ENCODE data around the gene LIME1.

LIME1 gene

DNA sequence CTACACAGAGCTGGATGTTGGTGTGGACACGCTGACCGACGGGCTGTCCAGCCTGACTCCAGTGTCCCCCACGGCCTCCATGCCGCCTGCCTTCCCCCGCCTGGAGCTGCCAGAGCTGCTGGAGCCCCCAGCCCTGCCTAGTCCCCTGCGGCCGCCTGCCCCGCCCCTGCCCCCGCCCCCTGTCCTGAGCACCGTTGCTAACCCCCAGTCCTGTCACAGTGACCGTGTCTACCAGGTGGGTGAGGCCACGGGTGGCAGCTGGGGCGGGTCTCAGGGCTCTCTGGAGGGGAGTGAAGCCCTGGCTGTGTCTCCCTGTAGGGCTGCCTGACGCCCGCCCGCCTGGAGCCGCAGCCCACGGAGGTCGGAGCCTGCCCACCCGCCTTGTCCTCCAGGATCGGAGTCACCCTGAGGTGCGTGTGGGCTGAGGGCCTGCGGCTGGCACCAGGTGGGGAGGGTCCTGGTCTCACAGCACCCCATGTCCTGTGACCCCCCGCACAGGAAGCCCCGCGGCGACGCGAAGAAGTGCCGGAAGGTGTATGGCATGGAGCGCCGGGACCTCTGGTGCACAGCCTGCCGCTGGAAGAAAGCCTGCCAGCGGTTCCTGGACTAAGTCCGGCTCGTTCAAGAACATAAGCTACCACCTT lies 6.0 kb downstream of the LIME1 start:
- no peak for DNase-seq (ENCODE audit: low read depth)
- H3K4me3 ChIP-seq (ENCODE audit: low read depth, low read length): no peak overlapping the region
- TF ChIP-seq, protein P1, sequence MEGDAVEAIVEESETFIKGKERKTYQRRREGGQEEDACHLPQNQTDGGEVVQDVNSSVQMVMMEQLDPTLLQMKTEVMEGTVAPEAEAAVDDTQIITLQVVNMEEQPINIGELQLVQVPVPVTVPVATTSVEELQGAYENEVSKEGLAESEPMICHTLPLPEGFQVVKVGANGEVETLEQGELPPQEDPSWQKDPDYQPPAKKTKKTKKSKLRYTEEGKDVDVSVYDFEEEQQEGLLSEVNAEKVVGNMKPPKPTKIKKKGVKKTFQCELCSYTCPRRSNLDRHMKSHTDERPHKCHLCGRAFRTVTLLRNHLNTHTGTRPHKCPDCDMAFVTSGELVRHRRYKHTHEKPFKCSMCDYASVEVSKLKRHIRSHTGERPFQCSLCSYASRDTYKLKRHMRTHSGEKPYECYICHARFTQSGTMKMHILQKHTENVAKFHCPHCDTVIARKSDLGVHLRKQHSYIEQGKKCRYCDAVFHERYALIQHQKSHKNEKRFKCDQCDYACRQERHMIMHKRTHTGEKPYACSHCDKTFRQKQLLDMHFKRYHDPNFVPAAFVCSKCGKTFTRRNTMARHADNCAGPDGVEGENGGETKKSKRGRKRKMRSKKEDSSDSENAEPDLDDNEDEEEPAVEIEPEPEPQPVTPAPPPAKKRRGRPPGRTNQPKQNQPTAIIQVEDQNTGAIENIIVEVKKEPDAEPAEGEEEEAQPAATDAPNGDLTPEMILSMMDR (IDR thresholded peaks at IDR 0.05; ENCODE audit: control insufficient read depth, extremely low read depth, insufficient read depth): no peak

DNA sequence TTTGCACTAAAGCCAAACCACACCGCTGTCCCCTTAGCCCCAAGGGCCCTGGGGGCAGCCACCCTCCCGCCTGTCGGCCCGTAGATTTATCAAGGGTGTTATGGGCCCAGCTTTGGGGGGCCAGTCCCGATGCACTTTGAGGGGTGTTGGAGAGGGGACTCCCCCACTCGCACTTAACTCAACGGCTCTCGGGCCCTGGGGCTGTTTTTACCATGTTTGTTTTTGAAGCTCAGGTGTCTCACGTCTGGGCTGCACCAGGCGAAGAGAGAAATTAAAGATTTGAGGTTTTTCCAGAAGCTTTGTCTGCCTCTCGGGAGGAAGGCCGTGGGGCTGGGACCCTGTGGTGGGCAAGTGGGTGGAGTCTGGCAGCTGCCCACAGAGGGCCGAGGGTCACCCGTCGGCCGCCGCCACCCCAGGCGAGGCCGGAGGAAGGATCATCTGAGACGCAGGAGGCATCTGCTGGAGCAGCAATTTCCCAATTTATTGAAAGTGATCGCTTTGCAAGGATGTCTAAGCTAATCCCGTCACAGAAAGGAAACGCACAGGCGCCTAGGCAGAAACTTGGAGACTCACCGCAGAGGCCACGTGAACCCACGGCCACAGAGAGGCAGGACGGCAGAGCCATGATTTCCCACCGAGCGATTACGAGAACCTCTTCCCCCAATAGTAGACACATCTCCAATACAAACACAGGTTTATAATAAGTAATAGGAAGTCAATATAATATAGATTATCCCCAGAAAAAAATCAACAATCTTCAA lies 6.9 kb downstream of the LIME1 start:
- no peak for DNase-seq (ENCODE audit: low read depth)
- TF ChIP-seq, protein P1 (IDR thresholded peaks at IDR 0.05; ENCODE audit: control insufficient read depth, extremely low read depth, insufficient read depth): no peak
- no peak overlapping the region for H3K4me3 ChIP-seq (ENCODE audit: low read depth, low read length)

DNA sequence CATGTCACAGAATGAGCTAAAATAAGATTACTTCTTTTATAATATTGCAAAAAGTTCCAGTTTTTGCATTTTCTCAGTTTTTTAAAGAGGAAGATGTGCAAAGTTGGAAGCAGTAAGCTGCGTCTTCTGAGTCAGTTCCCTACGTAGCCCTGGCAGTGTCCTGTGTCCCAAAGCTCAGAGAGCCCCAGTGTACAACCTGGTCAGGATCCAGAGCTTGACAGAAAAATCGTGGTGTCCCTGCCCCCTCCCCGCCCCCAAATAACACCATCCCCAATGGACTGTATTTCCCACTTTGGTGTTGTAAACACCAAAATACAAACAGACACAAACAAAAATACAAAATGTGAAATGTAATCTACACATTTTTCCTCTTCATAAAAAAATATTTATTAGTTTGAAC lies 7.7 kb downstream of the LIME1 start:
- H3K4me3 ChIP-seq (ENCODE audit: low read depth, low read length): no peak overlapping the region
- TF ChIP-seq, protein P1 (IDR thresholded peaks at IDR 0.05; ENCODE audit: control insufficient read depth, extremely low read depth, insufficient read depth): no peak
- DNase-seq (ENCODE audit: low read depth): no peak

DNA sequence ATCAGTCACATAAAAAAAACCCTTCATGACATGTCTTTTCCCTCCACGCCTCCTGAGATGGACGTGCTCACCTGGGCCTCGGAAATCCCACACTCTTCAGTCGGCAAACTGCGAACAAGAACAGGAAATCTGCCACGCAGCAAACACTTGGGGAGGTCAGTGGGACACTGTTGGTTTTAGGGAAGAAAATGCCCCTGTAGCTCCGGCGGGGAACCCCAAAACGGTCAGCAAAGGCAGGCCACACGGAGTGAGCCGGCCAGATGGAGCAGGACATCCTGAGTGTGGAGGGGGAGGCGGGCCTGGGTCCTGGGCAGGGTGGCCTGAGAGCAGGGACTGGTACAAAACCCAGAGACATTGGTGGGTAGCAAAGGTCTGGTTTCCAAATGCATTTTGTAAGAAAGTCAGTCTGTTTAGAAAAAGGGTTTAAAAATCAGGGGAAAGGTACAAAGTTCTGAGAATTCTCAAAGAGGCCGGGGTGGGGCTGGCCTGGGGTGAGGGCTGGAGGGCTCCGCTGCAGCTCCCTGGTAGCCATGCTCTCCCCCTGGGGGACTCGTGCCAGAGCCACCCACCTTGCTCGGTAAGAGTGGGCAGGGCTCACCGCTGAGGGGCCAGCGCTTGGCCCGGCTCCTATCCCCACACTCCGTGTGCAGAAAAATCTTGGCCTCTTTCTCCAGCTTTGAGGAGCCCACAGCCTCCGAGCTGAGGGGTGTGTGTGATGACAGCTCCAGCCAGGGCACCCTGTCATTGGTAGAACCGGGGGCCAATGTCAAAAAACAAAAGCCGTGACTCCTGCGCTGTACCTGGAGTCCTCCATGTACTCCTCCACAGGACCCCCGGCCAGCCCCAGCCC lies 8.3 kb downstream of the LIME1 start:
- TF ChIP-seq, protein P1 (IDR thresholded peaks at IDR 0.05; ENCODE audit: control insufficient read depth, extremely low read depth, insufficient read depth): no peak
- no peak for DNase-seq (ENCODE audit: low read depth)
- H3K4me3 ChIP-seq (ENCODE audit: low read depth, low read length): no peak overlapping the region

DNA sequence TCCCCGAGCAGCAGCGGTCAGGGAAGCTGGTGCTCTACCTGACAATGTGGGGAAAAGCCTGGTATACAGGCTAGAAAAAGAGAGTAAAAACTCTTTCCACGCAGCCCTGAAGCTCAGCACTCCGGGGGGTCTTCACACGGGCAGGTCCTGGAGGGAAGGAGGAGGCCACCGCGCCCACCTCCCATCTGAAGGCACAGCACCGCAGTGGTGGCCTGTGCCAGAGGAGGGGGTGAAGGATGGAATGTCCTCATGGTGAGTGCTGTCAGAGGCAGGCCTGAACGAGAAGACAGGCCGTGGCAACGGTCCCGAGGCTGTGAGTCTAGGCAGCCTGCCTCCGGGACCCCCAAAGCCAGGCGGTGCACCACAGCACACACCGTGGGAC lies 9.0 kb downstream of the LIME1 start:
- TF ChIP-seq, protein P1 (IDR thresholded peaks at IDR 0.05; ENCODE audit: control insufficient read depth, extremely low read depth, insufficient read depth): no peak
- no peak overlapping the region for H3K4me3 ChIP-seq (ENCODE audit: low read depth, low read length)
- DNase-seq (ENCODE audit: low read depth): no peak

DNA sequence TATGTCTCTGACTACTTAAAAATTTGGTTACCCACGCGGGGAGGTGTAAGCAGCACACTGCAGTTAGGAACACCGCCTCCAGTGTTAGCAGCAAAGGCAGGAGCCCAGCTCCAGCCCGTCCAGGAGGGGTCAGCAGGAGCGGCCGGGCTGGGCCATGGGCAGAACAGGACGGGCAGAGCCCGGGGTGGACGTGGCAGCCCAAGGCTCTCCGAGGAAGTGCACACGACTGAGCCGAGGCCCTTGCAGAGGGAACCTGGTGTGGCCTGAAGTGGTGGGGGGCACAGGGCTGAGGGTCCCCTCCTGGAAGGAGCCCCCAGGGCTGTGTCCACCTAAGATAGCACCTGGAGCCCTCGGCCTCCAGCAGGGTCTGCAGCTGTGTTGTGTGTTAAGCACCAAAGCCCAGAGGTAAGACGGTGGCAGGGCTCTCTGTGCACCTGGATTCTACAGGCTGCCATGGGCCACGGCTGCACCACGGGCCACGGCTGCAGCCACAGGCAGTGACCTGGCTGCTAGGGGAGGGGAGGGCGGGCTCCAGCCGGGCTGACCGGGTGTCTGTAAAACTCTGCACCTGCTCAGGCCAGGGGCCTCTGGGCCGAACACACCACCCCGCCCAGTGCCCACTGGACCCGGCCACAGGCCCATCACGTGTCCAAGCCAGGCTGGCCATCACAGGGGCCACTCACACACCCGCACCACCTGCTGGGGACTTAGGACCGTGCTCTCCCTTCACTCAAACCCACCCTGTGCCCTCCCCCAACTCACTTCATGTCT lies 9.7 kb downstream of the LIME1 start:
- H3K4me3 ChIP-seq (ENCODE audit: low read depth, low read length): no peak overlapping the region
- DNase-seq (ENCODE audit: low read depth): no peak
- TF ChIP-seq, protein P1 (IDR thresholded peaks at IDR 0.05; ENCODE audit: control insufficient read depth, extremely low read depth, insufficient read depth): no peak

All from LNCaP clone FGC (cell line).